ENCODE results near the gene APBB2. TPM values are rescaled to one million over a fixed set of nuclear protein-coding genes. Genes with fewer than 3 reads are reported as not detected.

APBB2 gene
- total RNA-seq, 2 donors from 2014 or later, result 34.8 to 42.8 TPM

GRCh38 chr4:41205130-41205529, 9.2 kb downstream of the APBB2 start:
- ATAC-seq (no peak), DNase-seq (no peak)
- TF ChIP-seq, protein P1, sequence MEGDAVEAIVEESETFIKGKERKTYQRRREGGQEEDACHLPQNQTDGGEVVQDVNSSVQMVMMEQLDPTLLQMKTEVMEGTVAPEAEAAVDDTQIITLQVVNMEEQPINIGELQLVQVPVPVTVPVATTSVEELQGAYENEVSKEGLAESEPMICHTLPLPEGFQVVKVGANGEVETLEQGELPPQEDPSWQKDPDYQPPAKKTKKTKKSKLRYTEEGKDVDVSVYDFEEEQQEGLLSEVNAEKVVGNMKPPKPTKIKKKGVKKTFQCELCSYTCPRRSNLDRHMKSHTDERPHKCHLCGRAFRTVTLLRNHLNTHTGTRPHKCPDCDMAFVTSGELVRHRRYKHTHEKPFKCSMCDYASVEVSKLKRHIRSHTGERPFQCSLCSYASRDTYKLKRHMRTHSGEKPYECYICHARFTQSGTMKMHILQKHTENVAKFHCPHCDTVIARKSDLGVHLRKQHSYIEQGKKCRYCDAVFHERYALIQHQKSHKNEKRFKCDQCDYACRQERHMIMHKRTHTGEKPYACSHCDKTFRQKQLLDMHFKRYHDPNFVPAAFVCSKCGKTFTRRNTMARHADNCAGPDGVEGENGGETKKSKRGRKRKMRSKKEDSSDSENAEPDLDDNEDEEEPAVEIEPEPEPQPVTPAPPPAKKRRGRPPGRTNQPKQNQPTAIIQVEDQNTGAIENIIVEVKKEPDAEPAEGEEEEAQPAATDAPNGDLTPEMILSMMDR (IDR thresholded peaks at IDR 0.05), result no peak
- TF ChIP-seq POLR2A (IDR thresholded peaks at IDR 0.05), result no peak
- no peak overlapping the region for H3K4me3 ChIP-seq
- peak overlapping the region; percentile 36 to 70 (median 54) for H3K27ac ChIP-seq
- H3K4me1 ChIP-seq, result peaks cover 43% of the 10 kb centered on the region
- no peaks in the 10 kb centered on the region for H3K9me3 ChIP-seq
- intact Hi-C loops (cut with DNase I), result loop anchor here (5.0 kb wide), 1 partner anchor 218 kb away; no protein-coding TSS in a partner anchor
- no peaks in the 10 kb centered on the region for H3K36me3 ChIP-seq (replicated peaks in 1 of 2; ENCODE audit: insufficient read depth in 1 of 2, low read depth in 2 of 2)
- WGBS, 2 donors, result 65 to 73% methylated on average over 3 of the region's 3 CpGs
- no peaks in the 10 kb centered on the region for H3K27me3 ChIP-seq

- intact Hi-C loops (cut with DNase I), result no loop called here
These were observed 9.9 kb downstream of the APBB2 start for GRCh38 chr4:41204400-41204978.

DNA sequence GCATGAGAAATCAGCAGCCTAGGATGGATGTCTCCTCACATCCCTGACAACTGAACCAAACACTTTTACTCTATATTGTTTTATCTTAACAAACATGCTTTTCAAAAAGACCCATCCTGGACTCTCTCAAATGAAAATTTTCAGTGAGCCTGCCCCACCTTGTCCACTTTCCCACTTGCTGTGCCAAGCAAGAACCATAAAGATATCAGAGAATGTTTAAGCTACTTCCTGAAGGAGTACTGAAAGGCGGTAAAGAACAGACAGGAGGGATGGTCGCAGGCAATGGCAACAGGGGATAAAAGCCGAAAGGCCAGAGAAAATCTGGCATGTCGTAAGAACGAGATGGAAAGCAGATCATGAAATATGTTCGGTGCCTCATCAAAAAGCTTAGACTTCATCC, 10.5 kb downstream of the APBB2 start:
- no peaks in the 10 kb centered on the region for H3K27me3 ChIP-seq
- H3K36me3 ChIP-seq (replicated peaks in 1 of 2; ENCODE audit: insufficient read depth in 1 of 2, low read depth in 2 of 2), result no peaks in the 10 kb centered on the region
- no peak for TF ChIP-seq POLR2A (IDR thresholded peaks at IDR 0.05)
- TF ChIP-seq, protein P1 (IDR thresholded peaks at IDR 0.05), result no peak
- DNase-seq (no peak), ATAC-seq (no peak)
- H3K27ac ChIP-seq, result peak overlapping the region in 3 of 4 donors; percentile 44 to 70 (median 64)
- peaks cover 39% of the 10 kb centered on the region for H3K4me1 ChIP-seq
- no peaks in the 10 kb centered on the region for H3K9me3 ChIP-seq
- intact Hi-C loops (cut with DNase I), result no loop called here
- no peak overlapping the region for H3K4me3 ChIP-seq
- 71 to 84% methylated on average over 6 of the region's 6 CpGs for WGBS, 2 donors

More at GRCh38 chr4:41204400-41204978, 9.9 kb downstream of the APBB2 start:
- DNase-seq (peak; percentile 54 to 74 (median 62)), ATAC-seq (peak; percentile 84)
- H3K9me3 ChIP-seq, result no peaks in the 10 kb centered on the region
- no peaks in the 10 kb centered on the region for H3K27me3 ChIP-seq
- WGBS, 2 donors, result 56 to 58% methylated on average over 8 of the region's 8 CpGs
- TF ChIP-seq, protein P1 (IDR thresholded peaks at IDR 0.05), result no peak
- TF ChIP-seq POLR2A (IDR thresholded peaks at IDR 0.05), result no peak
- H3K36me3 ChIP-seq (replicated peaks in 1 of 2; ENCODE audit: insufficient read depth in 1 of 2, low read depth in 2 of 2), result no peaks in the 10 kb centered on the region
- no peak overlapping the region for H3K4me3 ChIP-seq
- peaks cover 38% of the 10 kb centered on the region for H3K4me1 ChIP-seq
- peak overlapping the region; percentile 36 to 70 (median 54) for H3K27ac ChIP-seq

GRCh38 chr4:41202820-41203568, 11.3 kb downstream of the APBB2 start:
- 51 to 59% methylated on average over 4 of the region's 4 CpGs for WGBS, 2 donors
- Histone ChIP-seq H3K9me3 (no peaks in the 10 kb centered on the region), H3K27me3 (no peaks in the 10 kb centered on the region), H3K4me3 (no peak overlapping the region), H3K36me3 (replicated peaks in 1 of 2; ENCODE audit: insufficient read depth in 1 of 2, low read depth in 2 of 2) (no peaks in the 10 kb centered on the region), H3K27ac (peak overlapping the region in 2 of 4 donors; percentile 64 to 70), H3K4me1 (peaks cover 39% of the 10 kb centered on the region)
- intact Hi-C loops (cut with DNase I), result no loop called here
- ATAC-seq (no peak), DNase-seq (no peak)
- no peak for TF ChIP-seq POLR2A (IDR thresholded peaks at IDR 0.05)
- TF ChIP-seq, protein P1 (IDR thresholded peaks at IDR 0.05), result no peak
